Ammon's horn (tissue), 1 donor: ENCODE data around the gene CDC42EP5.
"Not testable (repeated sequence)": the region's sequence is repeated elsewhere in the genome, so short reads cannot be mapped to it uniquely, and the experiment has no call there.

Experiments used
- DNase-seq: peaks from one replicate; pipeline ENCODE4 v3.0.0-alpha.2; 2016; ENCODE audit warnings: low spot score

Gene CDC42EP5

GRCh38 chr19:54489341-54489740 lies 16.2 kb upstream of the CDC42EP5 start:
- no peak for DNase-seq

GRCh38 chr19:54485851-54486250 lies 12.8 kb upstream of the CDC42EP5 start:
- DNase-seq = no peak

GRCh38 chr19:54484451-54484850 lies 11.4 kb upstream of the CDC42EP5 start:
- DNase-seq = no peak

- DNase-seq = no peak
Measured at GRCh38 chr19:54482889-54483288, 9.8 kb upstream of the CDC42EP5 start.

GRCh38 chr19:54481326-54481930 lies 8.3 kb upstream of the CDC42EP5 start:
- DNase-seq = peak; percentile 71

GRCh38 chr19:54480051-54480450 lies 7.0 kb upstream of the CDC42EP5 start:
- DNase-seq = no peak

GRCh38 chr19:54478677-54479266 lies 5.7 kb upstream of the CDC42EP5 start:
- DNase-seq = peak; percentile 69

GRCh38 chr19:54477650-54478049 lies 4.6 kb upstream of the CDC42EP5 start:
- no peak for DNase-seq

GRCh38 chr19:54475706-54476105 lies 2.6 kb upstream of the CDC42EP5 start:
- DNase-seq = no peak

- no peak for DNase-seq
Measured at GRCh38 chr19:54473892-54474372, 836 bp upstream of the CDC42EP5 start.

GRCh38 chr19:54470991-54471782 lies 1.9 kb downstream of the CDC42EP5 start:
- peak; percentile 61 for DNase-seq

- no peak for DNase-seq
Measured at GRCh38 chr19:54470276-54470887, 2.7 kb downstream of the CDC42EP5 start.

- no peak for DNase-seq
Measured at GRCh38 chr19:54469496-54469934, 3.6 kb downstream of the CDC42EP5 start.

GRCh38 chr19:54466110-54466480 lies 7.0 kb downstream of the CDC42EP5 start:
- DNase-seq = not testable (repeated sequence)

- no peak for DNase-seq
Measured at GRCh38 chr19:54465426-54466109, 7.5 kb downstream of the CDC42EP5 start.

GRCh38 chr19:54464630-54465425 lies 8.3 kb downstream of the CDC42EP5 start:
- peak; percentile 91 for DNase-seq

- peak; percentile 73 for DNase-seq
Measured at GRCh38 chr19:54464044-54464629, 9.0 kb downstream of the CDC42EP5 start.

- DNase-seq = peak; percentile 97
Measured at GRCh38 chr19:54463531-54464043, 9.5 kb downstream of the CDC42EP5 start, which contains the start of gene LENG9. Gene LENG9 (minus strand): TSS chr19:54463778. CDS start chr19:54463526, 252 bp downstream.

GRCh38 chr19:54462655-54463530 lies 10.2 kb downstream of the CDC42EP5 start:
- DNase-seq = peak; percentile 63
